Testis (tissue), 3 donors: ENCODE results near the gene CENPX. TPM values are rescaled to one million over a fixed set of nuclear protein-coding genes. Genes with fewer than 3 reads are reported as not detected.

Experiments used
- DNase-seq: peaks from one replicate; pipeline ENCODE4 v3.0.0-alpha.2; 2019
- H3K27ac ChIP-seq, 2 donors: fragments of 200-600 bp; sonication (generic); one replicate each; pipeline ENCODE4 v1.5.1; 2019
- H3K27me3 ChIP-seq: fragments of 200-600 bp; sonication (generic); one replicate; pipeline ENCODE4 v1.5.1; 2019
- H3K36me3 ChIP-seq: fragments of 200-600 bp; sonication (generic); one replicate; pipeline ENCODE4 v1.5.1; 2017; ENCODE audit warnings: low read depth; ENCODE audit errors: missing control alignments
- H3K4me1 ChIP-seq: fragments of 200-600 bp; sonication (generic); one replicate; pipeline ENCODE4 v1.5.1; 2019
- H3K4me3 ChIP-seq, 2 donors: fragments of 200-600 bp; sonication (generic); one replicate each; pipeline ENCODE4 v1.5.1; 2017 to 2019
- H3K9me3 ChIP-seq: fragments of 200-600 bp; sonication (generic); one replicate; pipeline ENCODE4 v1.5.1; 2017
- POLR2A ChIP-seq: fragments of 450-650 bp; IDR thresholded peaks from one replicate; pipeline ENCODE4 v1.6.1; 2017; ENCODE audit warnings: antibody characterized with exemption, mild to moderate bottlenecking, moderate library complexity
- WGBS, 2 donors: methylation state at CpG; one replicate each; pipeline ENCODE4 v1.1.5; 2018; 5-methylcytosine and 5-hydroxymethylcytosine counted together
- intact Hi-C: fragments of 100-400 bp; cut with DNase I; formaldehyde crosslinking; loops from one replicate; pipeline ENCODE4 v1.15.1; 2023; ENCODE audit warnings: low total_unique reads
- polyA plus RNA-seq: library from polyadenylated mRNA; stranded (reverse); fragments of 350-450 nt; fragmentation: Illumina TruSeq; extraction: RNeasy Lipid Tissue Mini Kit (QIAGEN cat#74804); gene quantifications from one replicate; pipeline ENCODE4 v1.2.3, GENCODE V29; 2014; ENCODE audit warnings: low read depth, low replicate concordance; ENCODE audit not compliant: insufficient read depth
- total RNA-seq, 2 donors: library from RNA; depleted of rRNA; stranded (reverse); fragments of >200 nt; gene quantifications; one replicate each; pipeline ENCODE4 v1.2.3, GENCODE V29; 2016
- TF ChIP-seq, protein P1 (sequence below), 3 experiments: fragments of 450-650 bp in 2 of 3; fragments of 200-600 bp in 1 of 3; sonication (generic) in 1 of 3; IDR thresholded peaks; one replicate each; pipeline ENCODE4 v1.5.1; 2016 to 2019; ENCODE audit warnings: antibody characterized with exemption in 3 of 3, mild to moderate bottlenecking in 2 of 3, moderate library complexity in 1 of 3

The CENPX gene
- total and polyA plus RNA-seq, 3 donors from 2014 or later: 43.0 to 51.8 (median 43.5) TPM

DNA sequence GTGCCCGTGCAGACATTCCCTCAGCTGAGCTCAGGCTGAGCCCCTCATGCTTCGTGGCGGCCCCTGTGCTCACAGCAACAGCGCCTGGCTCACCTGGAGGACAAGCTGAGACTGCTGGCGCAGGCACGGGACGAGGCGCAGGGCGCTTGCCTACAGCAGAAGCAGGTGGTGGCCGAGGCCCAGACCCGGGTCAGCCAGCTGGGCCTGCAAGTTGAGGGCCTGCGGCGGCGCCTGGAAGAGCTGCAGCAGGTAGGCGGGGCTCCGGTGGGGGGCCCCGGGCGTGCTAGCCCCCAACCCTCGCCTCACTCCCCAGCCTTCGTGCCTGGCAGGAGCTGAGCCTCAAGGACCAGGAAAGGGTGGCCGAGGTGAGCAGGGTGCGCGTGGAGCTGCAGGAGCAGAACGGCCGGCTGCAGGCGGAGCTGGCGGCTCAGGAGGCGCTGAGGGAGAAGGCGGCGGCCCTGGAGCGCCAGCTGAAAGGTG, 7.4 kb upstream of the CENPX start:
- Histone ChIP-seq H3K27ac (peak overlapping the region in 1 of 2 donors; percentile 68), H3K4me3 (peak overlapping the region in 1 of 2 donors; percentile 66), H3K4me1 (peaks cover 24% of the 10 kb centered on the region), H3K27me3 (no peaks in the 10 kb centered on the region), H3K36me3 (no peaks in the 10 kb centered on the region), H3K9me3 (no peaks in the 10 kb centered on the region)
- no peak for TF ChIP-seq POLR2A
- DNase-seq: no peak
- 34 to 40% methylated on average over 1 to 29 of the region's 31 CpGs for WGBS, 2 donors
- intact Hi-C loops: loop anchor here (10.0 kb wide), 1 partner anchor 125 kb away; no protein-coding TSS in a partner anchor

DNA sequence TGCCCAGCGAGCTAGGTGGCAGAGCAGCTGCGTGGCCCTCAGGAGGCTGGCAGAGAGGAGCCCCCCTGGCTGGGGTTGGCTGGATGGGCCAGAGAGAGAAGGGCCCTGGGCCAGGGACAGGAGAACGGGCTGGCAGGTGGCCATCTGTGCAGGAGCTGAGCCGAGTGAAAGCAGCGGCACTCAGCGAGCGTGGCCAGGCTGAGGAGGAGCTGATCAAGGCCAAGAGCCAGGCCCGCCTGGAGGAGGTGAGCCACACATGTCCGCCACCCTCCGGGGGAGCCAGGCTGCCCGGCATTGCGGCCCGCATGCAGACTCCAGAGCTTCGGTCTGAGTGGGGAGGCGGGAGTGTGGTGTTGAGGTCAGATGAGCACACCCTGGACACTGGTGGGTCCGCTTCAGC, 6.7 kb upstream of the CENPX start:
- no peaks in the 10 kb centered on the region for H3K36me3 ChIP-seq
- intact Hi-C loops: no loop called here
- TF ChIP-seq, protein P1, sequence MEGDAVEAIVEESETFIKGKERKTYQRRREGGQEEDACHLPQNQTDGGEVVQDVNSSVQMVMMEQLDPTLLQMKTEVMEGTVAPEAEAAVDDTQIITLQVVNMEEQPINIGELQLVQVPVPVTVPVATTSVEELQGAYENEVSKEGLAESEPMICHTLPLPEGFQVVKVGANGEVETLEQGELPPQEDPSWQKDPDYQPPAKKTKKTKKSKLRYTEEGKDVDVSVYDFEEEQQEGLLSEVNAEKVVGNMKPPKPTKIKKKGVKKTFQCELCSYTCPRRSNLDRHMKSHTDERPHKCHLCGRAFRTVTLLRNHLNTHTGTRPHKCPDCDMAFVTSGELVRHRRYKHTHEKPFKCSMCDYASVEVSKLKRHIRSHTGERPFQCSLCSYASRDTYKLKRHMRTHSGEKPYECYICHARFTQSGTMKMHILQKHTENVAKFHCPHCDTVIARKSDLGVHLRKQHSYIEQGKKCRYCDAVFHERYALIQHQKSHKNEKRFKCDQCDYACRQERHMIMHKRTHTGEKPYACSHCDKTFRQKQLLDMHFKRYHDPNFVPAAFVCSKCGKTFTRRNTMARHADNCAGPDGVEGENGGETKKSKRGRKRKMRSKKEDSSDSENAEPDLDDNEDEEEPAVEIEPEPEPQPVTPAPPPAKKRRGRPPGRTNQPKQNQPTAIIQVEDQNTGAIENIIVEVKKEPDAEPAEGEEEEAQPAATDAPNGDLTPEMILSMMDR (IDR thresholded peaks at IDR 0.05): no peak
- H3K9me3 ChIP-seq: no peaks in the 10 kb centered on the region
- H3K4me1 ChIP-seq: peaks cover 24% of the 10 kb centered on the region
- H3K27me3 ChIP-seq: no peaks in the 10 kb centered on the region
- 78 to 81% methylated on average over 8 to 16 of the region's 16 CpGs for WGBS, 2 donors
- H3K27ac ChIP-seq: no peak overlapping the region
- no peak overlapping the region for H3K4me3 ChIP-seq
- DNase-seq: peak; percentile 87

DNA sequence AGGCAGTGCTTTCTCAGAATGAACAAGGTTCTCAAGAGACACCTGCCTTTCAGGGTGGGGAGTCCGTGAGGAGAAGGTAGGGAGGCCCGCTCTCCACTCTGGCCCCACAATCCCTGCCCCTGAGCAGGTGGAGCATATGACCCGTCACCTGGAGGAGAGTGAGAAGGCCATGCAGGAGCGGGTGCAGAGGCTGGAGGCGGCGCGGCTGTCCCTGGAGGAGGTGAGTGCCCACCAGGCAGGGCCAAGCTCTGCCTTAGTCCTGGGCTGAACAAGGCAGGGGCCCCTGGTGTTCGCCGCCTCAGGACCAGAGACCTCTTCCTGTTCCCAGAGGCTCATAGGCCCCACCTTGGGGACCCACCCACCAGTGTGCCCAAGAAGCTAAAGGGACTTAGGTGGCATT, 6.3 kb upstream of the CENPX start:
- WGBS, 2 donors: 88 to 95% methylated on average over 3 to 9 of the region's 9 CpGs
- H3K27me3 ChIP-seq: no peaks in the 10 kb centered on the region
- H3K36me3 ChIP-seq: no peaks in the 10 kb centered on the region
- DNase-seq: no peak
- TF ChIP-seq, protein P1 (IDR thresholded peaks at IDR 0.05): no peak
- TF ChIP-seq POLR2A: no peak
- no peak overlapping the region for H3K27ac ChIP-seq
- no peaks in the 10 kb centered on the region for H3K9me3 ChIP-seq
- H3K4me1 ChIP-seq: peaks cover 28% of the 10 kb centered on the region
- intact Hi-C loops: no loop called here
- H3K4me3 ChIP-seq: no peak overlapping the region

DNA sequence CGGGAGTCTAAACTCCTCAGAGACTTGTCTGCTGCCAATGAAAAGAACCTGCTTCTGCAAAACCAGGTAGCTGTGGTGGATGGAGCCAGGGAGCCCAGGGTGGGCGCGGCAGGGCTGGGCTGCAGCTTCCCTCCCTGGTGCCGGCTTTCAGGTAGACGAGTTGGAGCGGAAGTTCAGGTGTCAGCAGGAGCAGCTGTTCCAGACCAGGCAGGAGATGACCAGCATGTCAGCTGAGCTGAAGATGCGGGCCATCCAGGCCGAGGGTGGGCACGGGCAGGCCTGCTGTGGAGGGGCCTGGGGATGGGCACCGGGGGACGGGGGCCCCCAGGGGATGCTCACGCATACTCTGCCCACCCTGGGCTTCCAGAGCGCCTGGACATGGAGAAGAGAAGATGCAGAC, 5.6 kb upstream of the CENPX start:
- intact Hi-C loops: no loop called here
- WGBS, 2 donors: 94 to 98% methylated on average over 9 to 13 of the region's 13 CpGs
- TF ChIP-seq, protein P1 (IDR thresholded peaks at IDR 0.05): no peak
- no peak for TF ChIP-seq POLR2A
- Histone ChIP-seq H3K9me3 (no peaks in the 10 kb centered on the region), H3K36me3 (no peaks in the 10 kb centered on the region), H3K27me3 (no peaks in the 10 kb centered on the region), H3K27ac (no peak overlapping the region), H3K4me1 (peaks cover 34% of the 10 kb centered on the region), H3K4me3 (no peak overlapping the region)
- no peak for DNase-seq

DNA sequence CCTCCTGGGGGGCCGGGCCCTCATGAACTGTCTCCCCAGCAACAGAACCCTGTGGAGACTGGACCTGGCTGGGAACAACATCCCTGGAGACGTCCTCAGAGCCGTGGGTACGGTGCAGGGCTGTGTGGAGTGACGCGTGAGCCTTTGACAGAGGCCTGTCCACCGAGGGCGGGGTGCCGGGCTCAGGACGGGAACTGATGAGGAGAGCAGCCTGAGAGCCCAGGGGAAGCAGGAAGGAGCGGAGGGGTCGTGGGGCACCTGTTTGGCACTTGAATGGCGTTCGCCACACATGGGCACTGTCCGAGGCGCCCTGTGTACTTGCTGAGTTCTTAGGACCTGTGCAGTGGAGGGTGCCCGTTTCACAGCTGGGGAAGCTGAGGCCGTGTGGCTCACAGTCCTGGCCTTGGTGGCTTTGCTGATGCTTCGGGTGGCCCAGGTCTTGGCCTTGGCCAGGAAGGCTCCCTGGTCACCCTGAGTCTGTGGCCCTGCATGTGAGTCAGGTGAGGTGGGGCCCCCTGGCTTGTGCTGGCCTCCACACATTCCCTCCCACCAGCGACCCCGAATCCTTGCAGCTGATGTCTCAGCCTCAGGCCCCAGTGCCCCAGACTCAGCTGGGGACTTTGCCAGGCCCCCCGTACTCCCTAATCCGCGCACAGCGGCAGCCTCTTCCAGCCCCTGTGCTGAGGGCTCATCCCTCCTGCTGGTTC, 2.9 kb upstream of the CENPX start:
- H3K36me3 ChIP-seq: no peaks in the 10 kb centered on the region
- no peak for TF ChIP-seq POLR2A
- TF ChIP-seq, protein P1 (IDR thresholded peaks at IDR 0.05): no peak
- H3K27me3 ChIP-seq: no peaks in the 10 kb centered on the region
- no peak overlapping the region for H3K27ac ChIP-seq
- intact Hi-C loops: no loop called here
- H3K9me3 ChIP-seq: no peaks in the 10 kb centered on the region
- no peak for DNase-seq
- WGBS, 2 donors: 94% methylated on average over 11 to 25 of the region's 25 CpGs
- H3K4me1 ChIP-seq: peaks cover 31% of the 10 kb centered on the region
- no peak overlapping the region for H3K4me3 ChIP-seq
